ENCODE results near the gene GPX4. TPM values are rescaled to one million over a fixed set of nuclear protein-coding genes. Genes with fewer than 3 reads are reported as not detected.

The GPX4 gene
- total and polyA plus RNA-seq, 9 of the 15 experiments (the other 6 are each of a cell fraction or from before 2014, with no cell fraction given): 61.4 to 661 (median 349) TPM

- TF ChIP-seq PCBP1 (IDR thresholded peaks at IDR 0.05; ENCODE audit: low read depth, low read length, poor library complexity, severe bottlenecking) (peak; percentile 79), SIN3B (IDR thresholded peaks at IDR 0.05; ENCODE audit: low read depth) (peak; percentile 34; the same call in 1 of the 2 replicates)
These were observed 665 bp downstream of the GPX4 start (continued) for GRCh38 chr19:1104311-1105007.

- in situ Hi-C loops (cut with MboI) (no loop called here), intact Hi-C loops (cut with micrococcal nuclease) (no loop called here)
- peak; percentile 58 for FAIRE-seq
- Histone ChIP-seq H3K27ac (ENCODE audit: extremely low read depth, low read depth, low read length) (peak overlapping the region; percentile 98), H3K9ac (ENCODE audit: insufficient read depth in 1 of 2, low read depth in 2 of 2, low read length in 2 of 2) (peak overlapping the region; percentile 88 to 95), H3K79me2 (ENCODE audit: control insufficient read depth, insufficient read depth, low read length) (peaks cover 25% of the 10 kb centered on the region), H3K36me3 (ENCODE audit: control insufficient read depth, insufficient read depth, low read length) (peaks cover 46% of the 10 kb centered on the region; the same call in 2 of the 3 replicates), H3K27me3 (ENCODE audit: control insufficient read depth in 2 of 2, insufficient read depth in 2 of 2, low read length in 2 of 2) (no peaks in the 10 kb centered on the region), H3K9me3 (replicated peaks; ENCODE audit: control insufficient read depth, insufficient read depth, low read depth, low read length) (no peaks in the 10 kb centered on the region; the same call in 1 of the 2 replicates), H3K4me1 (replicated peaks in 1 of 2; ENCODE audit: control insufficient read depth in 2 of 2, insufficient read depth in 2 of 2, low read length in 2 of 2) (peaks cover 21 to 77% of the 10 kb centered on the region in 2 experiments), H3K9me1 (ENCODE audit: control insufficient read depth, insufficient read depth, low read length) (no peaks in the 10 kb centered on the region), H4K20me1 (replicated peaks; ENCODE audit: control insufficient read depth, insufficient read depth, low read length) (no peaks in the 10 kb centered on the region; the same call in 1 of the 2 replicates), H3K4me3 (peak overlapping the region; percentile 97), H3K4me2 (ENCODE audit: insufficient read depth, low read length) (peak overlapping the region; percentile 73), H2AFZ (ENCODE audit: low read depth, low read length) (no peak overlapping the region)
- CTCF ChIA-PET (ENCODE audit: low intra/inter-chr PET ratio): no interaction called here
- 45% methylated on average over 58 of the region's 69 CpGs for WGBS (ENCODE audit: insufficient coverage, low coverage, missing lambda C conversion rate)
- POLR2A ChIA-PET: interaction anchor here (0.6 to 1.6 kb wide), 4 partner anchors 11 to 281 kb away, joined by 3 to 5 read pairs (median 4); partner anchors contain the start of gene CIRBP
- ATAC-seq: no peak
- peak in 3 of 4 experiments; percentile 41 to 56 (median 45) for DNase-seq (ENCODE audit: extremely low read depth in 1 of 4, low spot score in 3 of 4)
- BruUV-seq (replicated peaks): TSS peak; percentile 64
- TF ChIP-seq ZNF121 (CRISPR knock-in tag; conservative IDR thresholded peaks at IDR 0.05): no peak
- TF ChIP-seq HINFP (tag; conservative IDR thresholded peaks at IDR 0.05; ENCODE audit: low read depth): no peak
- TF ChIP-seq ZNF316 (IDR thresholded peaks at IDR 0.05): no peak
- no peak; the same call in 1 of the 2 replicates for TF ChIP-seq L3MBTL2 (IDR thresholded peaks at IDR 0.05)
- 0 out of 4 replicates have a peak, but pooled peaks of 1 of the 2 experiments have one; percentile 7 for TF ChIP-seq MAZ (CRISPR knock-in tag; conservative IDR thresholded peaks at IDR 0.05 in 1 of 2, IDR thresholded peaks at IDR 0.05 in 1 of 2)
- no peak for TF ChIP-seq RAD51 (IDR thresholded peaks at IDR 0.05; ENCODE audit: borderline replicate concordance, low read depth)
- TF ChIP-seq WHSC1 (IDR thresholded peaks at IDR 0.05; ENCODE audit: low read length): no peak
- TF ChIP-seq TARDBP (IDR thresholded peaks at IDR 0.05): no peak
- TF ChIP-seq, protein P1, sequence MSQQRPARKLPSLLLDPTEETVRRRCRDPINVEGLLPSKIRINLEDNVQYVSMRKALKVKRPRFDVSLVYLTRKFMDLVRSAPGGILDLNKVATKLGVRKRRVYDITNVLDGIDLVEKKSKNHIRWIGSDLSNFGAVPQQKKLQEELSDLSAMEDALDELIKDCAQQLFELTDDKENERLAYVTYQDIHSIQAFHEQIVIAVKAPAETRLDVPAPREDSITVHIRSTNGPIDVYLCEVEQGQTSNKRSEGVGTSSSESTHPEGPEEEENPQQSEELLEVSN (IDR thresholded peaks at IDR 0.05; ENCODE audit: borderline replicate concordance in 1 of 2, extremely low read depth in 1 of 2, insufficient read depth in 1 of 2, insufficient read length in 1 of 2, low read depth in 1 of 2, low read length in 1 of 2, poor library complexity in 1 of 2, severe bottlenecking in 1 of 2): peak; percentile 32 to 41
These were observed 1.4 kb downstream of the GPX4 start for GRCh38 chr19:1105008-1105872.
